Colon (tissue), 2 donors: ENCODE measurements around the gene UNC50.

Experiments
- FAIRE-seq: peaks from 2 replicates; lab custom pipeline; 2012; peaks lifted over from hg19 to GRCh38; lab: Jason Lieb, UNC
- donor health status: control.
- donor health status: control.

UNC50 gene

GRCh38 chr2:98608116-98608961 is at the start of gene UNC50, which contains the start of gene COA5:
TSS of gene UNC50 (plus strand) at chr2:98608589. CDS start at chr2:98609760, 1,171 bp downstream.
TSS of gene COA5 (minus strand) at chr2:98608512. CDS start at chr2:98608405, 107 bp downstream.
- no peak for FAIRE-seq

GRCh38 chr2:98558852-98559530 is 49.4 kb upstream of the UNC50 start:
- no peak for FAIRE-seq

GRCh38 chr2:98559581-98559980 is 48.8 kb upstream of the UNC50 start:
- FAIRE-seq, result no peak

GRCh38 chr2:98560256-98560771 is 48.1 kb upstream of the UNC50 start:
- FAIRE-seq, result no peak

GRCh38 chr2:98561018-98561417 is 47.4 kb upstream of the UNC50 start:
- no peak for FAIRE-seq

GRCh38 chr2:98561902-98562695 is 46.3 kb upstream of the UNC50 start:
- no peak for FAIRE-seq

- no peak for FAIRE-seq
Observed at GRCh38 chr2:98563394-98563793, 45.0 kb upstream of the UNC50 start.

GRCh38 chr2:98564541-98565132 is 43.8 kb upstream of the UNC50 start:
- no peak for FAIRE-seq

GRCh38 chr2:98565286-98565860 is 43.0 kb upstream of the UNC50 start:
- no peak for FAIRE-seq

- no peak for FAIRE-seq
Observed at GRCh38 chr2:98565941-98566340, 42.4 kb upstream of the UNC50 start.

GRCh38 chr2:98568161-98568956 is 40.0 kb upstream of the UNC50 start:
- no peak for FAIRE-seq

GRCh38 chr2:98569197-98569793 is 39.1 kb upstream of the UNC50 start:
- FAIRE-seq, result no peak

- FAIRE-seq, result no peak
Observed at GRCh38 chr2:98569915-98570314, 38.5 kb upstream of the UNC50 start.

- FAIRE-seq, result no peak
Observed at GRCh38 chr2:98570356-98570755, 38.0 kb upstream of the UNC50 start.

GRCh38 chr2:98571121-98571701 is 37.2 kb upstream of the UNC50 start:
- no peak for FAIRE-seq

- no peak for FAIRE-seq
Observed at GRCh38 chr2:98571796-98572195, 36.6 kb upstream of the UNC50 start.

- no peak for FAIRE-seq
Observed at GRCh38 chr2:98572211-98572610, 36.2 kb upstream of the UNC50 start.

- FAIRE-seq, result no peak
Observed at GRCh38 chr2:98572676-98573075, 35.7 kb upstream of the UNC50 start.

- no peak for FAIRE-seq
Observed at GRCh38 chr2:98573426-98573825, 35.0 kb upstream of the UNC50 start.
